Measurements from ENCODE around the gene WASHC3.

GRCh38 chr12:102069707-102070106 is 7.9 kb upstream of the WASHC3 start:
- TF ChIP-seq, protein P1, sequence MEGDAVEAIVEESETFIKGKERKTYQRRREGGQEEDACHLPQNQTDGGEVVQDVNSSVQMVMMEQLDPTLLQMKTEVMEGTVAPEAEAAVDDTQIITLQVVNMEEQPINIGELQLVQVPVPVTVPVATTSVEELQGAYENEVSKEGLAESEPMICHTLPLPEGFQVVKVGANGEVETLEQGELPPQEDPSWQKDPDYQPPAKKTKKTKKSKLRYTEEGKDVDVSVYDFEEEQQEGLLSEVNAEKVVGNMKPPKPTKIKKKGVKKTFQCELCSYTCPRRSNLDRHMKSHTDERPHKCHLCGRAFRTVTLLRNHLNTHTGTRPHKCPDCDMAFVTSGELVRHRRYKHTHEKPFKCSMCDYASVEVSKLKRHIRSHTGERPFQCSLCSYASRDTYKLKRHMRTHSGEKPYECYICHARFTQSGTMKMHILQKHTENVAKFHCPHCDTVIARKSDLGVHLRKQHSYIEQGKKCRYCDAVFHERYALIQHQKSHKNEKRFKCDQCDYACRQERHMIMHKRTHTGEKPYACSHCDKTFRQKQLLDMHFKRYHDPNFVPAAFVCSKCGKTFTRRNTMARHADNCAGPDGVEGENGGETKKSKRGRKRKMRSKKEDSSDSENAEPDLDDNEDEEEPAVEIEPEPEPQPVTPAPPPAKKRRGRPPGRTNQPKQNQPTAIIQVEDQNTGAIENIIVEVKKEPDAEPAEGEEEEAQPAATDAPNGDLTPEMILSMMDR (IDR thresholded peaks at IDR 0.05; ENCODE audit: borderline replicate concordance, extremely low read depth, low read length, poor library complexity, severe bottlenecking) = no peak
- no peak for TF ChIP-seq EZH2 (IDR thresholded peaks at IDR 0.05; ENCODE audit: borderline replicate concordance, low read depth, low read length, severe bottlenecking)

Measured in DND-41 (cell line).